Peyer's patch (tissue), 4 donors: Measurements from ENCODE around the gene CACNA2D1.

Source experiments
- POLR2A ChIP-seq, 2 donors: fragments of 450-650 bp; IDR thresholded peaks; one replicate each; pipeline ENCODE4 v1.5.1; 2017; ENCODE audit warnings: antibody characterized with exemption in 2 of 2, mild to moderate bottlenecking in 2 of 2, moderate library complexity in 2 of 2
- TF ChIP-seq, protein P1 (sequence below), 6 experiments: fragments of 450-650 bp in 4 of 6; fragments of 200-600 bp in 2 of 6; sonication (generic) in 1 of 6; IDR thresholded peaks; one replicate each; pipeline ENCODE4 v1.5.1; 2017 to 2019; ENCODE audit warnings: antibody characterized with exemption in 6 of 6, mild to moderate bottlenecking in 3 of 6, moderate library complexity in 1 of 6

DNA sequence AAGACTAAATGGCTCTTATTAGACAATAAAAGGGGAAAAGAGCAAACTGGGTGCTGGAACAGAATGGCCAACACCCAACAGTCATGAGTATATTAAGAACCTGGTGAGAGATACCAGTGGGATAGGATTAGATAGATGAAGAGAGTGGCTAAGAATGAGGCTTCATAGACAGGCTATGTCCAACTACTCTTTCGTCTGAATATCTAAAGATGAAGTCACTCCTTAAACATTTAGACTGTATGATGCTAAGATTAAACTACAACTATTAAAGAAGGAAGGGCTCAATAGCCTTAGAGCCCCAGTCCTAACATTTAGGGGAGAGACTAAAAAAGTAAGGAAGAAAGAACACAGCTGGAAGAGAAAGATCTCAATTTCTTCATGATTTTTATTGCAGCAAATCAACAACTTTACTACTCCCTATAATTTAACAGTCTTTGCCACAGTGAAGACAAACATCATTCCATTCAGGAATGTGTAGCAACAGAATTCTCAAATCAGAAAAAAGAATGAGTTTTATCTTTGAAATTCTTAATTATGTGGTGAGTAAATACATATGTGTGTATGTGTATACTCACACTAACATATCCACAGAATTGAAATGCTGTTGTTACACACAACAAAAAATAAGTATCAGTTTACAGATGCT is 45.6 kb downstream of the CACNA2D1 start:
- no peak for TF ChIP-seq POLR2A (IDR thresholded peaks at IDR 0.05)
- TF ChIP-seq, protein P1, sequence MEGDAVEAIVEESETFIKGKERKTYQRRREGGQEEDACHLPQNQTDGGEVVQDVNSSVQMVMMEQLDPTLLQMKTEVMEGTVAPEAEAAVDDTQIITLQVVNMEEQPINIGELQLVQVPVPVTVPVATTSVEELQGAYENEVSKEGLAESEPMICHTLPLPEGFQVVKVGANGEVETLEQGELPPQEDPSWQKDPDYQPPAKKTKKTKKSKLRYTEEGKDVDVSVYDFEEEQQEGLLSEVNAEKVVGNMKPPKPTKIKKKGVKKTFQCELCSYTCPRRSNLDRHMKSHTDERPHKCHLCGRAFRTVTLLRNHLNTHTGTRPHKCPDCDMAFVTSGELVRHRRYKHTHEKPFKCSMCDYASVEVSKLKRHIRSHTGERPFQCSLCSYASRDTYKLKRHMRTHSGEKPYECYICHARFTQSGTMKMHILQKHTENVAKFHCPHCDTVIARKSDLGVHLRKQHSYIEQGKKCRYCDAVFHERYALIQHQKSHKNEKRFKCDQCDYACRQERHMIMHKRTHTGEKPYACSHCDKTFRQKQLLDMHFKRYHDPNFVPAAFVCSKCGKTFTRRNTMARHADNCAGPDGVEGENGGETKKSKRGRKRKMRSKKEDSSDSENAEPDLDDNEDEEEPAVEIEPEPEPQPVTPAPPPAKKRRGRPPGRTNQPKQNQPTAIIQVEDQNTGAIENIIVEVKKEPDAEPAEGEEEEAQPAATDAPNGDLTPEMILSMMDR (IDR thresholded peaks at IDR 0.05), result no peak
